GM12878 (cell line): Measurements from ENCODE around the gene PLS1. TPM values are rescaled to one million over a fixed set of nuclear protein-coding genes. Genes with fewer than 3 reads are reported as not detected.

Source experiments
- ATAC-seq: fragments of 200-7000 bp; cut with Tn5 transposase; 3 replicates; pipeline ENCODE4 v1.9.1; 2020; ENCODE audit warnings: mild to moderate bottlenecking, moderate library complexity
- BruUV-seq: library from RNA; stranded (reverse); fragments of 400-500 nt; replicated peaks from 2 replicates; lab custom pipeline; 2021; lab: Mats Ljungman, UMichigan
- CTCF ChIA-PET: fragments of 300-600 bp; sonication (Branson Sonifier 250); formaldehyde crosslinking; extraction: SDS; loops from one replicate; lab custom pipeline; 2021; ENCODE audit warnings: inconsistent platforms; lab: Yijun Ruan, JAX
- POLR2A ChIA-PET: fragments of 350-600 bp; formaldehyde crosslinking; extraction: SDS; loops from one replicate; lab custom pipeline; 2021; ENCODE audit warnings: inconsistent platforms; lab: Charles Lee
- RAD21 ChIA-PET: fragments of 300-600 bp; sonication (Branson Sonifier 250); formaldehyde crosslinking; loops from one replicate; lab custom pipeline; 2023; ENCODE audit warnings: antibody characterized with exemption; ENCODE audit not compliant: unreplicated experiment; lab: Charles Lee
- SMC1A ChIA-PET: fragments of 300-600 bp; sonication (Branson Sonifier 250); formaldehyde crosslinking; loops from one replicate; lab custom pipeline; 2023; ENCODE audit not compliant: unreplicated experiment, uncharacterized antibody; lab: Charles Lee
- DNase-seq: peaks from one replicate; pipeline ENCODE4 v3.0.0-alpha.2; 2011; ENCODE audit warnings: low read depth, low spot score
- FAIRE-seq: peaks from 3 replicates; lab custom pipeline; 2011; peaks lifted over from hg19 to GRCh38; lab: Jason Lieb, UNC
- H2AFZ ChIP-seq: 2 replicates; pipeline ENCODE4 v1.6.0; 2011; ENCODE audit warnings: low read depth, low read length, control low read depth; ENCODE audit not compliant: control insufficient read depth
- H3K27ac ChIP-seq: 2 replicates; pipeline ENCODE4 v1.5.1; 2011; ENCODE audit warnings: control low read depth; ENCODE audit not compliant: control insufficient read depth, insufficient read depth
- H3K27me3 ChIP-seq, 2 experiments: replicated peaks in 1 of 2; 2 replicates each; pipeline versions ENCODE4 v1.6.0 to v1.6.1; 2011; ENCODE audit warnings: low read length in 1 of 2; ENCODE audit not compliant: control insufficient read depth in 2 of 2, insufficient read depth in 2 of 2
- H3K36me3 ChIP-seq, 2 experiments: 2 replicates each; pipeline ENCODE4 v1.5.1; 2011; ENCODE audit warnings: low read length in 1 of 2; ENCODE audit not compliant: control insufficient read depth in 2 of 2, insufficient read depth in 2 of 2
- H3K4me1 ChIP-seq: 2 replicates; pipeline ENCODE4 v1.6.1; 2011; ENCODE audit warnings: mild to moderate bottlenecking, low read length, moderate library complexity, mixed read lengths; ENCODE audit not compliant: control insufficient read depth, insufficient read depth
- H3K4me2 ChIP-seq: 2 replicates; pipeline ENCODE4 v1.6.0; 2011; ENCODE audit warnings: control low read depth; ENCODE audit not compliant: control insufficient read depth, insufficient read depth
- H3K4me3 ChIP-seq: fragments of 200-600 bp; sonication (generic); 2 replicates; pipeline ENCODE4 v1.5.1; 2016
- H3K79me2 ChIP-seq: 2 replicates; pipeline ENCODE4 v1.6.0; 2011; ENCODE audit warnings: low read length; ENCODE audit not compliant: control insufficient read depth, insufficient read depth
- H3K9ac ChIP-seq: 2 replicates; pipeline ENCODE4 v1.8.0; 2011; ENCODE audit warnings: low read length, control low read depth, mixed read lengths; ENCODE audit not compliant: control insufficient read depth, insufficient read depth
- H3K9me3 ChIP-seq: replicated peaks from 3 replicates; pipeline ENCODE4 v1.5.1; 2011; ENCODE audit warnings: mild to moderate bottlenecking, low read length; ENCODE audit not compliant: control insufficient read depth, insufficient read depth
- H4K20me1 ChIP-seq: 2 replicates; pipeline ENCODE4 v1.6.0; 2011; ENCODE audit not compliant: control insufficient read depth, insufficient read depth
- BHLHE40 ChIP-seq, 2 experiments: fragments of 450-650 bp in 1 of 2; IDR thresholded peaks; 2 replicates each; pipeline ENCODE4 v1.6.1; 2011 to 2017; ENCODE audit warnings: low read depth in 2 of 2, borderline replicate concordance in 1 of 2, improper control_type of control experiment in 1 of 2, low read length in 1 of 2, mild to moderate bottlenecking in 1 of 2
- ESRRA ChIP-seq: IDR thresholded peaks from 2 replicates; pipeline ENCODE4 v1.6.1; 2012; ENCODE audit warnings: mild to moderate bottlenecking, low read length, improper control_type of control experiment
- HCFC1 ChIP-seq: fragments of 150-350 bp; IDR thresholded peaks from 2 replicates; pipeline ENCODE4 v1.6.1; 2014; ENCODE audit warnings: low read length
- HSF1 ChIP-seq: fragments of 150-350 bp; IDR thresholded peaks from 2 replicates; pipeline ENCODE4 v1.6.1; 2014; ENCODE audit warnings: mild to moderate bottlenecking, low read depth, low read length
- IKZF2 ChIP-seq, 2 experiments: fragments of 450-650 bp; IDR thresholded peaks; 2 replicates each; pipeline ENCODE4 v1.6.1; 2017; ENCODE audit warnings: mild to moderate bottlenecking in 2 of 2, moderate library complexity in 2 of 2
- MEF2B ChIP-seq: fragments of 450-650 bp; IDR thresholded peaks from 2 replicates; pipeline ENCODE4 v1.6.1; 2018; ENCODE audit warnings: mild to moderate bottlenecking, moderate library complexity; ENCODE audit not compliant: partially characterized antibody, poor library complexity, severe bottlenecking
- RAD51 ChIP-seq: fragments of 450-650 bp; IDR thresholded peaks from 2 replicates; pipeline ENCODE4 v1.6.1; 2016; ENCODE audit warnings: moderate library complexity, mild to moderate bottlenecking, inconsistent platforms
- RELA ChIP-seq: fragments of 450-650 bp; IDR thresholded peaks from 2 replicates; pipeline ENCODE4 v1.8.0; 2014; ENCODE audit warnings: borderline replicate concordance; ENCODE audit not compliant: partially characterized antibody
- REST ChIP-seq: IDR thresholded peaks from 2 replicates; pipeline ENCODE4 v1.6.1; 2012; ENCODE audit warnings: mild to moderate bottlenecking, low read depth, low read length
- SP1 ChIP-seq: IDR thresholded peaks from one replicate; pipeline ENCODE4 v1.6.1; 2011; ENCODE audit warnings: low read depth, low read length
- USF2 ChIP-seq: IDR thresholded peaks from 2 replicates; pipeline ENCODE4 v1.6.1; 2011; ENCODE audit warnings: low read depth, low read length, improper control_type of control experiment, borderline replicate concordance
- ZZZ3 ChIP-seq: IDR thresholded peaks from 2 replicates; pipeline ENCODE4 v1.6.1; 2011; ENCODE audit warnings: low read depth; ENCODE audit not compliant: control insufficient read depth, insufficient read length
- WGBS: methylation state at CpG from one replicate; pipeline ENCODE4 v1.1.6; 2016; ENCODE audit warnings: low lambda C conversion rate; ENCODE audit not compliant: insufficient replicate concordance, insufficient coverage; ENCODE audit errors: missing lambda C conversion rate; 5-methylcytosine and 5-hydroxymethylcytosine counted together
- in situ Hi-C: fragments of 300-500 bp; cut with MboI; formaldehyde crosslinking; loops from 9 replicates; pipeline ENCODE4 v1.14.3; 2018; ENCODE audit warnings: mixed read lengths
- intact Hi-C: fragments of 100-400 bp; cut with micrococcal nuclease; formaldehyde crosslinking; loops from one replicate; pipeline ENCODE4 v1.14.2; 2022; ENCODE audit not compliant: unreplicated experiment
- polyA plus RNA-seq, 11 experiments: library from polyadenylated mRNA; depleted of rRNA in 4 of 11; unstranded in 6 of 11; stranded (reverse) in 5 of 11; fragments of >200 nt; fragmentation: Nextera tagmentation in 4 of 11; fragmentation: Illumina TruSeq in 1 of 11; extraction: Ambion mirVana in 4 of 11; extraction: Trizol in 1 of 11; gene quantifications; 1 replicate in 1 of 11; 2 replicates in 10 of 11; pipeline versions ENCODE4 v1.2.1 to v1.2.3, GENCODE V29; 2011 to 2016; ENCODE audit warnings: inconsistent platforms in 2 of 11, missing spikeins in 2 of 11, low read depth in 1 of 11
- total RNA-seq, 4 experiments: library from RNA; depleted of rRNA in 3 of 4; stranded (reverse); fragments of >200 nt in 3 of 4; fragmentation: Illumina TruSeq in 1 of 4; extraction: Trizol in 1 of 4; gene quantifications; 2 replicates each; pipeline versions ENCODE4 v1.2.1 to v1.2.3, GENCODE V29; 2013 to 2021
- TF ChIP-seq, protein P1 (sequence below): IDR thresholded peaks from 2 replicates; pipeline ENCODE4 v1.6.1; 2012; ENCODE audit warnings: low read depth, low read length, improper control_type of control experiment
- TF ChIP-seq, protein P2 (sequence below): IDR thresholded peaks from 2 replicates; pipeline ENCODE4 v1.6.1; 2012; ENCODE audit warnings: low read length, inconsistent platforms

Gene PLS1
- total and polyA plus RNA-seq, 10 of the 15 experiments (the other 5 are each of a cell fraction or from before 2014, with no cell fraction given), result 0.59 to 11.7 (median 1.7) TPM

GRCh38 chr3:142566096-142566495 is 30.1 kb upstream of the PLS1 start:
- DNase-seq (no peak), ATAC-seq (no peak)
- ChIA-PET CTCF (no interaction called here), POLR2A (interaction anchor here (0.6 to 0.7 kb wide), 2 partner anchors 57 to 600 kb away, joined by 3 read pairs; no protein-coding TSS in a partner anchor)
- no peak overlapping the region for H3K9ac ChIP-seq
- H3K9me3 ChIP-seq, result no peaks in the 10 kb centered on the region; the same call in 2 of the 3 replicates
- no TSS peak for BruUV-seq
- H3K79me2 ChIP-seq, result peaks cover 4% of the 10 kb centered on the region
- H3K4me2 ChIP-seq, result no peak overlapping the region
- no peaks in the 10 kb centered on the region for H3K27me3 ChIP-seq
- no peak overlapping the region for H3K27ac ChIP-seq
- H3K4me3 ChIP-seq, result no peak overlapping the region
- intact Hi-C loops, result no loop called here
- no peaks in the 10 kb centered on the region for H3K4me1 ChIP-seq
- TF ChIP-seq REST (no peak), ZZZ3 (no peak), ESRRA (no peak), HSF1 (no peak), USF2 (no peak), HCFC1 (no peak), RAD51 (no peak), MEF2B (no peak), BHLHE40 (IDR thresholded peaks at IDR 0.05; ENCODE audit: borderline replicate concordance in 1 of 2, low read depth in 2 of 2, low read length in 1 of 2) (no peak), SP1 (no peak), RELA (no peak), IKZF2 (IDR thresholded peaks at IDR 0.05) (no peak)
- TF ChIP-seq, protein P1, sequence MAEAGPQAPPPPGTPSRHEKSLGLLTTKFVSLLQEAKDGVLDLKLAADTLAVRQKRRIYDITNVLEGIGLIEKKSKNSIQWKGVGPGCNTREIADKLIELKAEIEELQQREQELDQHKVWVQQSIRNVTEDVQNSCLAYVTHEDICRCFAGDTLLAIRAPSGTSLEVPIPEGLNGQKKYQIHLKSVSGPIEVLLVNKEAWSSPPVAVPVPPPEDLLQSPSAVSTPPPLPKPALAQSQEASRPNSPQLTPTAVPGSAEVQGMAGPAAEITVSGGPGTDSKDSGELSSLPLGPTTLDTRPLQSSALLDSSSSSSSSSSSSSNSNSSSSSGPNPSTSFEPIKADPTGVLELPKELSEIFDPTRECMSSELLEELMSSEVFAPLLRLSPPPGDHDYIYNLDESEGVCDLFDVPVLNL, result no peak
- TF ChIP-seq, protein P2, sequence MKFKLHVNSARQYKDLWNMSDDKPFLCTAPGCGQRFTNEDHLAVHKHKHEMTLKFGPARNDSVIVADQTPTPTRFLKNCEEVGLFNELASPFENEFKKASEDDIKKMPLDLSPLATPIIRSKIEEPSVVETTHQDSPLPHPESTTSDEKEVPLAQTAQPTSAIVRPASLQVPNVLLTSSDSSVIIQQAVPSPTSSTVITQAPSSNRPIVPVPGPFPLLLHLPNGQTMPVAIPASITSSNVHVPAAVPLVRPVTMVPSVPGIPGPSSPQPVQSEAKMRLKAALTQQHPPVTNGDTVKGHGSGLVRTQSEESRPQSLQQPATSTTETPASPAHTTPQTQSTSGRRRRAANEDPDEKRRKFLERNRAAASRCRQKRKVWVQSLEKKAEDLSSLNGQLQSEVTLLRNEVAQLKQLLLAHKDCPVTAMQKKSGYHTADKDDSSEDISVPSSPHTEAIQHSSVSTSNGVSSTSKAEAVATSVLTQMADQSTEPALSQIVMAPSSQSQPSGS, result no peak
- TF ChIP-seq, all 136 proteins: peak for 0
- 94% methylated on average over 3 of the region's 3 CpGs for WGBS
- in situ Hi-C loops, result no loop called here
- ChIA-PET RAD21 (interaction anchor here (0.7 kb wide), 1 partner anchor 80 kb away, joined by 4 read pairs; no protein-coding TSS in a partner anchor), SMC1A (interaction anchor here (1.8 kb wide), 1 partner anchor 11 kb away, joined by 5 read pairs; no protein-coding TSS in a partner anchor)
- Histone ChIP-seq H2AFZ (no peak overlapping the region), H4K20me1 (no peaks in the 10 kb centered on the region), H3K36me3 (peaks cover 0 to 7% of the 10 kb centered on the region in 2 experiments; a peak in 2 of 4 replicates)
- no peak for FAIRE-seq
